Cardiac muscle cell (in vitro differentiated cells and primary cell): Measurements from ENCODE around the gene ARMC9. TPM values are rescaled to one million over a fixed set of nuclear protein-coding genes. Genes with fewer than 3 reads are reported as not detected.
"Not testable (repeated sequence)": the region's sequence is repeated elsewhere in the genome, so short reads cannot be mapped to it uniquely, and the experiment has no call there.

Source experiments
- DNase-seq, 2 donors: peaks; one replicate each; pipeline versions ENCODE4 v3.0.0 to v3.0.0-alpha.2; 2010 to 2017; ENCODE audit warnings: low read depth in 1 of 2, low spot score in 1 of 2
- H3K27ac ChIP-seq: fragments of 200-600 bp; sonication (generic); 2 replicates; pipeline ENCODE4 v1.5.1; 2016
- H3K27me3 ChIP-seq: fragments of 200-600 bp; sonication (generic); 2 replicates; pipeline ENCODE4 v1.6.0; 2016; ENCODE audit warnings: control low read depth
- H3K36me3 ChIP-seq: fragments of 200-600 bp; sonication (generic); 2 replicates; pipeline ENCODE4 v1.5.1; 2016; ENCODE audit warnings: control low read depth
- H3K4me1 ChIP-seq: fragments of 200-600 bp; sonication (generic); 2 replicates; pipeline ENCODE4 v1.8.1; 2017; ENCODE audit warnings: low read depth, mild to moderate bottlenecking, mixed run types
- H3K4me3 ChIP-seq: fragments of 200-600 bp; sonication (generic); 2 replicates; pipeline ENCODE4 v1.5.1; 2016; ENCODE audit warnings: mild to moderate bottlenecking
- H3K9me3 ChIP-seq: fragments of 200-600 bp; sonication (generic); 2 replicates; pipeline ENCODE4 v1.5.1; 2017; ENCODE audit warnings: low read depth, mild to moderate bottlenecking, control low read depth
- CTCF ChIP-seq: IDR thresholded peaks from 2 replicates; pipeline ENCODE4 v1.5.1; 2012; ENCODE audit warnings: low read depth, mild to moderate bottlenecking, low read length
- polyA plus RNA-seq: library from polyadenylated mRNA; unstranded; fragments of >200 nt; fragmentation: Nextera tagmentation; extraction: Ambion mirVana; gene quantifications from 2 replicates; pipeline ENCODE4 v1.2.1, GENCODE V29; 2016
- total RNA-seq: library from RNA; depleted of rRNA; stranded (reverse); fragments of >200 nt; gene quantifications from 2 replicates; pipeline ENCODE4 v1.2.3, GENCODE V29; 2016

Gene ARMC9
- total and polyA plus RNA-seq, 2 experiments from 2014 or later, result 27.4 to 30.0 TPM

- peak overlapping the region; percentile 8 for H3K27ac ChIP-seq
Observed at GRCh38 chr2:231176066-231176465, 22.4 kb upstream of the ARMC9 start.

GRCh38 chr2:231177156-231178025 lies 21.0 kb upstream of the ARMC9 start:
- Histone ChIP-seq H3K27me3 (no peaks in the 10 kb centered on the region), H3K4me1 (peaks cover 2% of the 10 kb centered on the region), H3K36me3 (peaks cover 8% of the 10 kb centered on the region), H3K9me3 (no peaks in the 10 kb centered on the region), H3K4me3 (no peak overlapping the region), H3K27ac (no peak overlapping the region)
- TF ChIP-seq CTCF, result no peak
- DNase-seq, result no peak

More at GRCh38 chr2:231176066-231176465, 22.4 kb upstream of the ARMC9 start:
- Histone ChIP-seq H3K9me3 (no peaks in the 10 kb centered on the region), H3K27me3 (no peaks in the 10 kb centered on the region), H3K4me1 (peaks cover 2% of the 10 kb centered on the region), H3K4me3 (no peak overlapping the region), H3K36me3 (peaks cover 16% of the 10 kb centered on the region)
- DNase-seq, result no peak
- TF ChIP-seq CTCF, result no peak

GRCh38 chr2:231178805-231179204 lies 19.6 kb upstream of the ARMC9 start:
- H3K27ac ChIP-seq, result not testable (repeated sequence)

GRCh38 chr2:231181860-231182512 lies 16.4 kb upstream of the ARMC9 start:
- DNase-seq, result peak in 1 of 2 donors; percentile 61
- Histone ChIP-seq H3K36me3 (no peaks in the 10 kb centered on the region), H3K27me3 (no peaks in the 10 kb centered on the region), H3K27ac (no peak overlapping the region), H3K4me3 (no peak overlapping the region), H3K4me1 (no peaks in the 10 kb centered on the region), H3K9me3 (no peaks in the 10 kb centered on the region)
- TF ChIP-seq CTCF, result no peak

More at GRCh38 chr2:231178805-231179204, 19.6 kb upstream of the ARMC9 start:
- H3K4me1 ChIP-seq, DNase-seq, H3K9me3 ChIP-seq, H3K4me3 ChIP-seq, H3K27me3 ChIP-seq, H3K36me3 ChIP-seq: not testable (repeated sequence)

- Histone ChIP-seq H3K27me3 (no peaks in the 10 kb centered on the region), H3K27ac (no peak overlapping the region), H3K4me1 (no peaks in the 10 kb centered on the region), H3K36me3 (no peaks in the 10 kb centered on the region), H3K9me3 (no peaks in the 10 kb centered on the region), H3K4me3 (no peak overlapping the region)
- DNase-seq, result no peak
- TF ChIP-seq CTCF, result no peak
Observed at GRCh38 chr2:231182513-231182899, 15.9 kb upstream of the ARMC9 start.

GRCh38 chr2:231183851-231184250 lies 14.6 kb upstream of the ARMC9 start:
- no peak for TF ChIP-seq CTCF
- H3K9me3 ChIP-seq, result no peaks in the 10 kb centered on the region
- H3K4me1 ChIP-seq, result no peaks in the 10 kb centered on the region
- no peak for DNase-seq
- H3K27ac ChIP-seq, result no peak overlapping the region
- no peaks in the 10 kb centered on the region for H3K27me3 ChIP-seq
- no peaks in the 10 kb centered on the region for H3K36me3 ChIP-seq
- no peak overlapping the region for H3K4me3 ChIP-seq
